ENCODE results near the gene SIN3B. TPM values are rescaled to one million over a fixed set of nuclear protein-coding genes. Genes with fewer than 3 reads are reported as not detected.

Gene SIN3B
- total RNA-seq, 1 donor from 2014 or later, result 68.5 TPM

DNA sequence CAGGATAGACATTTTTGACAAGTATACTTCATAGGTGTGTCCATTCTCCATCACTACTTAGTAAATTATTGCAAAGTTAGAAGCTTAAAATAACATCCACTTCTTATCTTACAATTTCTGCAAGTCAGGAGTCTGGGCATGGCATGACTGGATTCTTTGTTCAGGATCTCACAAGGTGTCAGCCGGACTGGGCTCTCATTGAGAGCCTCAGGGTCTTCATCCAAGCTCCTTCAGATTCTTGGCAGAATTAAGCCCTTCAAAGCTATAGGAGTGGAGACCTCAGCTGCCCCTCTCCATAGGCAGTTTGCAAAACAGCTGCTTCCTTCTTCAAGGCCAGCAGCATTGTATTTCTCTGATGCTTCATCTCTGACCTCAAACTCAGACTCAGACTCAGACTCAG, 9.1 kb upstream of the SIN3B start:
- TF ChIP-seq POLR2AphosphoS5 (IDR thresholded peaks at IDR 0.05; ENCODE audit: insufficient read depth in 1 of 2, low read depth in 1 of 2), result no peak
- no peak for TF ChIP-seq POLR2A (IDR thresholded peaks at IDR 0.05)
- TF ChIP-seq, protein P1, sequence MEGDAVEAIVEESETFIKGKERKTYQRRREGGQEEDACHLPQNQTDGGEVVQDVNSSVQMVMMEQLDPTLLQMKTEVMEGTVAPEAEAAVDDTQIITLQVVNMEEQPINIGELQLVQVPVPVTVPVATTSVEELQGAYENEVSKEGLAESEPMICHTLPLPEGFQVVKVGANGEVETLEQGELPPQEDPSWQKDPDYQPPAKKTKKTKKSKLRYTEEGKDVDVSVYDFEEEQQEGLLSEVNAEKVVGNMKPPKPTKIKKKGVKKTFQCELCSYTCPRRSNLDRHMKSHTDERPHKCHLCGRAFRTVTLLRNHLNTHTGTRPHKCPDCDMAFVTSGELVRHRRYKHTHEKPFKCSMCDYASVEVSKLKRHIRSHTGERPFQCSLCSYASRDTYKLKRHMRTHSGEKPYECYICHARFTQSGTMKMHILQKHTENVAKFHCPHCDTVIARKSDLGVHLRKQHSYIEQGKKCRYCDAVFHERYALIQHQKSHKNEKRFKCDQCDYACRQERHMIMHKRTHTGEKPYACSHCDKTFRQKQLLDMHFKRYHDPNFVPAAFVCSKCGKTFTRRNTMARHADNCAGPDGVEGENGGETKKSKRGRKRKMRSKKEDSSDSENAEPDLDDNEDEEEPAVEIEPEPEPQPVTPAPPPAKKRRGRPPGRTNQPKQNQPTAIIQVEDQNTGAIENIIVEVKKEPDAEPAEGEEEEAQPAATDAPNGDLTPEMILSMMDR (IDR thresholded peaks at IDR 0.05), result no peak
- H3K4me1 ChIP-seq, result peaks cover 26% of the 10 kb centered on the region
- H3K9me3 ChIP-seq, result peaks cover 2% of the 10 kb centered on the region
- H3K4me3 ChIP-seq, result no peak overlapping the region
- H3K27me3 ChIP-seq, result no peaks in the 10 kb centered on the region
- H3K27ac ChIP-seq, result no peak overlapping the region
- no peak for DNase-seq (ENCODE audit: extremely low spot score in 2 of 2)
- intact Hi-C loops (cut with DNase I), result no loop called here
- H3K36me3 ChIP-seq, result peaks cover 0 to 1% of the 10 kb centered on the region in 2 donors

DNA sequence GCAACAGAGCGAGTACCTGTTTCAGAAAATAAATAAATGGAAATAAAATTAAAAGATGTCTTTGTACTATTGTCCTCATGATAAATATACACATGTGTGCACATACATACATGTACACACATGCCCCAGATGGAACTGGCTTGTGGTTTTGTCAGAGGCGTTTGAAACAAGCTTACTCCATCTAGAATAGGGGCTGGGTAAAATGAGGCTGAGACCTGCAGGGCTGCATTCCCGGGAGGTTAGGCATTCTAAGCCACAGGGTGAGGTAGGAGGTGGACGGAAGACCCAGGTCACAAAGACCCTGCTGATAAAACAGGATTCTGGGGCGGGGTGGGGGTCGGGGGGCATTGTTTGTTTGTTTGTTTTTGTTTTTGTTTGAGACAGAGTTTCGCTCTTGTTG, 8.1 kb upstream of the SIN3B start:
- no peak for DNase-seq (ENCODE audit: extremely low spot score in 2 of 2)
- Histone ChIP-seq H3K4me1 (peaks cover 36% of the 10 kb centered on the region), H3K36me3 (no peaks in the 10 kb centered on the region), H3K4me3 (no peak overlapping the region), H3K27me3 (no peaks in the 10 kb centered on the region), H3K27ac (no peak overlapping the region), H3K9me3 (no peaks in the 10 kb centered on the region)
- TF ChIP-seq, protein P1 (IDR thresholded peaks at IDR 0.05), result no peak
- TF ChIP-seq POLR2A (IDR thresholded peaks at IDR 0.05), result no peak
- no peak for TF ChIP-seq POLR2AphosphoS5 (IDR thresholded peaks at IDR 0.05; ENCODE audit: insufficient read depth in 1 of 2, low read depth in 1 of 2)
- intact Hi-C loops (cut with DNase I), result no loop called here

DNA sequence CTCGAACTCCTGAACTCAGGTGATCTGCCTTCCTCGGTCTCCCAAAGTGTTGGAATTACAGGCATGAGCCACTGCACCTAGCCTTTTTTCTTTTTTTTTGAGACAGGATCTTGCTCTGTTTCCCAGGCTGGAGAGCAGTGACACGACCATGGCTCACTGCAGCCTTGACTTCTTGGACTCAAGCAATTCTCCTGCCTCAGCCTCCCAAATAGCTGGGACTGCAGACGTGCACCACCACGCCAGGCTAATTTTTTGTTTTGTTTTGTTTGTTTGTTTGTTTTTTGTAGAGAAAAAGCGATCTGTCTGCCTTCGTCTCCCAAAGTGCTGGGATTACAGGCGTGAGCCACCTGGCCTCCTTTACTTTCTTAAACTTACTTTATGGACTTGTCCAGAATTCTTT, 6.5 kb upstream of the SIN3B start:
- Histone ChIP-seq H3K27me3 (no peaks in the 10 kb centered on the region), H3K36me3 (no peaks in the 10 kb centered on the region), H3K4me3 (no peak overlapping the region), H3K9me3 (no peaks in the 10 kb centered on the region), H3K27ac (peak overlapping the region; percentile 82), H3K4me1 (peaks cover 37% of the 10 kb centered on the region)
- TF ChIP-seq, protein P1 (IDR thresholded peaks at IDR 0.05), result no peak
- TF ChIP-seq POLR2A (IDR thresholded peaks at IDR 0.05) (no peak), POLR2AphosphoS5 (IDR thresholded peaks at IDR 0.05; ENCODE audit: insufficient read depth in 1 of 2, low read depth in 1 of 2) (no peak)
- DNase-seq (ENCODE audit: extremely low spot score in 2 of 2), result no peak
- intact Hi-C loops (cut with DNase I), result no loop called here

DNA sequence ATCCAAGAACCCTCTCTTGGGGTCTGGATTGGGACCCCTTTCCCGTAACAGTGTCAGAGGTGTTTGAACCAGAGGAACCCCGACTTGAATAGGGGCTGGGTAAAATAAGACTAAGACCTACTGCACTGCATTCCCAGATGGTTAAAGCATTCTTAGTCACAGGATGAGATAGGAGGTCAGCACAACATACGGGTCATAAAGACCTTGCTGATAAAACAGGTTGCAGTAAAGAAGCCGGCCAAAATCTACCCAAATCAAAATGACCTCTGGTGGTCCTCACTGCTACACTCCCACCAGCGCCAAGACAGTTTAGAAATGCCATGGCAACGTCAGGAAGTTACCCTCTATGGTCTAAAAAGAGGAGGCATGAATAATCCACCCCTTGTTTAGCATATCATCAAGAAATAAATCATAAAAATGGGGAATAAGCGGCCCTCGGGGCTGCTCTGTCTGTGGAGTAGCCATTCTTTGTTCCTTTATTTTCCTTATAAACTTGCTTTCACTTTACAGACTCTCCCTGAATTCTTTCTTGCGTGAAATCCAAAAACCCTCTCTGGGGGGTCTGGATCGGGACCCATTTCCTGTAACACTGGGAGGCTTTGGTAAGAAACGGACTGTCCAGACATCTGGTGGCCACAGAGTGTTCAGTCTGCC, 4.4 kb upstream of the SIN3B start:
- intact Hi-C loops (cut with DNase I), result no loop called here
- Histone ChIP-seq H3K4me1 (peaks cover 40% of the 10 kb centered on the region), H3K4me3 (peak overlapping the region; percentile 40 to 42), H3K9me3 (no peaks in the 10 kb centered on the region), H3K27ac (peak overlapping the region; percentile 82), H3K27me3 (no peaks in the 10 kb centered on the region), H3K36me3 (no peaks in the 10 kb centered on the region)
- no peak for DNase-seq (ENCODE audit: extremely low spot score in 2 of 2)
- no peak for TF ChIP-seq POLR2A (IDR thresholded peaks at IDR 0.05)
- no peak for TF ChIP-seq POLR2AphosphoS5 (IDR thresholded peaks at IDR 0.05; ENCODE audit: insufficient read depth in 1 of 2, low read depth in 1 of 2)
- TF ChIP-seq, protein P1 (IDR thresholded peaks at IDR 0.05), result no peak

DNA sequence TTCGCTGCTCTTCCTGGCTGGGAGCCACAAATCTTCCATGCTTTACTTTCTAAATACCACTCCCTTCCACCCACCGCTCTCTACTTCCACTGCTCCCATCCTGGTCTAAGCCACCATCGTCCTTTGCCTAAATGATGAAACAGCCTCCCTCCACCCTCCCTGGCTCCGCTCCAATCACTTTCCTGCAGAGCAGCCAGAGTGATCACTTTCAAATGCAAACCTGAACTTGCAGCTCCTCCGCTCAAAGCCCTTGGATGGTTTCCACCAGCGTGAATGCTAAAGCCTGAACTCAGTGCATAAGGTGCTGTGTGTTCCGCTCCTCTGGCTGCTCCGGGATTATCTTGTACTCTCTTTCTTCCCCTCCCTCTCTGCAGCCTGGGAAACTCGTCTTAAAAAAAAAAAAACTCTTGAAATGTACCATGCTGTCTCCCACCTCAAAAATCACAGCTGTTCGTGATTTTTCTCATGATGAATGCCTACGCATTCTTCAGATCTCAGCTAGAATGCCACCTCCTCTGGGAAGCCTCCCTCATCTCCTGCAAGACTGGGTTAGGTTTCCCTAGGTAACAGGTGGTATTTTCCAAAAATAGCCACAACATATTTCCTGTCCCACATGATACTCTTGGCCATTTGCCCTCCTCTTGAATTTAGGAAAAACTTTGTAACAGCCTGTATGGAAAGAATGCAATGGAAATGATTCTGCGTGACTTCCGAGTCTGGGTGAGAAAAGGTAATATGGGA, 3.7 kb upstream of the SIN3B start:
- Histone ChIP-seq H3K9me3 (no peaks in the 10 kb centered on the region), H3K27me3 (no peaks in the 10 kb centered on the region), H3K27ac (peak overlapping the region; percentile 82), H3K36me3 (no peaks in the 10 kb centered on the region), H3K4me3 (peak overlapping the region; percentile 40 to 42), H3K4me1 (peaks cover 47% of the 10 kb centered on the region)
- TF ChIP-seq POLR2A (IDR thresholded peaks at IDR 0.05) (no peak), POLR2AphosphoS5 (IDR thresholded peaks at IDR 0.05; ENCODE audit: insufficient read depth in 1 of 2, low read depth in 1 of 2) (peak; percentile 42 to 43)
- DNase-seq (ENCODE audit: extremely low spot score in 2 of 2), result no peak
- intact Hi-C loops (cut with DNase I), result no loop called here

All from vagina (tissue), 2 donors.